Tibial nerve (tissue), 4 donors: Measurements from ENCODE around the gene AHR.

ENCODE experiments used
- EP300 ChIP-seq, 2 donors: sonication (generic); formaldehyde crosslinking; IDR thresholded peaks; one replicate each; pipeline ENCODE4 v1.6.1; 2017; ENCODE audit warnings: antibody characterized with exemption in 2 of 2, mild to moderate bottlenecking in 1 of 2
- TF ChIP-seq, protein P1 (sequence below), 5 experiments: fragments of 200-600 bp in 3 of 5; fragments of 450-650 bp in 2 of 5; sonication (generic) in 3 of 5; IDR thresholded peaks; one replicate each; pipeline ENCODE4 v1.5.1; 2016 to 2019; ENCODE audit warnings: antibody characterized with exemption in 5 of 5, mild to moderate bottlenecking in 3 of 5, moderate library complexity in 2 of 5

DNA sequence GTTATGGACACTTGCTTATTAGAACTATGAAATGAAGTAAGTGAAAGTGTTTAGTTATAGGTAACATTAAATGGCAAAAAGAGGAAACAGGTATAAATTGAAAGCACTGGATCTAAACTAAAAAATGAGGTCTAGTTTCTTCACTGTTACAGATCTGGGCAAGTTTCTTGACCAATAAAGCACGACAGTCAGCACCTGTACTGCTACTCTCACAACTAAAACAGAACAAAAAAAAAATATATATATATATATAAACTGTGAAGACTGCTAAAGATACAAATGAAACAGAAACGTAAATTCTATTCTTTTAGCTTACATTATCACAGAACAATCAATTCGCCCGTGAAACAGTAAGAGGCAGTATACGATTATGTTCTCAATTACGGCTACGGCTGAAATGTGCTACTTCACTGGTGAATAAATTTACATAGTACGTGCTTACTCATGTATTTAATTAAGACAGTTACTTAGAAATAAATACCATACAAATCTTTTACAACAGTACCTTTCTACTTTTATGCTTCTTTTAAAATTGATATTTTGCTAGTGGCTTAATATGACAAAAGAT is 4.2 kb downstream of the AHR start:
- TF ChIP-seq, protein P1, sequence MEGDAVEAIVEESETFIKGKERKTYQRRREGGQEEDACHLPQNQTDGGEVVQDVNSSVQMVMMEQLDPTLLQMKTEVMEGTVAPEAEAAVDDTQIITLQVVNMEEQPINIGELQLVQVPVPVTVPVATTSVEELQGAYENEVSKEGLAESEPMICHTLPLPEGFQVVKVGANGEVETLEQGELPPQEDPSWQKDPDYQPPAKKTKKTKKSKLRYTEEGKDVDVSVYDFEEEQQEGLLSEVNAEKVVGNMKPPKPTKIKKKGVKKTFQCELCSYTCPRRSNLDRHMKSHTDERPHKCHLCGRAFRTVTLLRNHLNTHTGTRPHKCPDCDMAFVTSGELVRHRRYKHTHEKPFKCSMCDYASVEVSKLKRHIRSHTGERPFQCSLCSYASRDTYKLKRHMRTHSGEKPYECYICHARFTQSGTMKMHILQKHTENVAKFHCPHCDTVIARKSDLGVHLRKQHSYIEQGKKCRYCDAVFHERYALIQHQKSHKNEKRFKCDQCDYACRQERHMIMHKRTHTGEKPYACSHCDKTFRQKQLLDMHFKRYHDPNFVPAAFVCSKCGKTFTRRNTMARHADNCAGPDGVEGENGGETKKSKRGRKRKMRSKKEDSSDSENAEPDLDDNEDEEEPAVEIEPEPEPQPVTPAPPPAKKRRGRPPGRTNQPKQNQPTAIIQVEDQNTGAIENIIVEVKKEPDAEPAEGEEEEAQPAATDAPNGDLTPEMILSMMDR (IDR thresholded peaks at IDR 0.05): peak; percentile 29 to 46 (median 39)
- TF ChIP-seq EP300 (IDR thresholded peaks at IDR 0.05): peak in 1 of 2 donors; percentile 41
